ENCODE results near the gene ZNF142. TPM values are rescaled to one million over a fixed set of nuclear protein-coding genes. Genes with fewer than 3 reads are reported as not detected.

ZNF142 gene
- total RNA-seq, 1 experiment from 2014 or later: 29.2 TPM

DNA sequence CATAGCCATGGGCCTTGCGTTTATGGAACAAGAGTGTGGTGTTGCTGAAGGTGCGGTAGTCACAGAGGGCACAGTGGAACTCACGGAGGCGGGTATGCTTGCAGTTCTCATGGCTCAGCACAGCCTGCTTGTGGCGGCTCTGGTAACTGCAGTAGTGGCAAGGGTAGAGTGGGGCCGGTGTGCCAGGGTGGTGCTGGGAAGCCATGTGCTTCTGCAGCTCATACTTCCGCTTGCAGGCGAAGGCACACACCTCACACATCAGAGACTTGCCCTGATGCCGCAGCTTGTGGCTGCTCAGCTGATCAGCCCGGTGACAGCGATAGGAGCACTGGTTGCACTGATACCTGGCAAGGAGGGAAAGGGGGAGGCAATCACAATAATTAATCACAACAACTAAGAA, 14.7 kb downstream of the ZNF142 start:
- Histone ChIP-seq H3K4me2 (ENCODE audit: low read length) (no peak overlapping the region), H3K4me3 (replicated peaks in 1 of 2; ENCODE audit: low read depth in 1 of 2, low read length in 2 of 2) (no peak overlapping the region), H3K27ac (ENCODE audit: low read depth, low read length) (no peak overlapping the region), H3K9me2 (ENCODE audit: insufficient read depth) (no peaks in the 10 kb centered on the region), H3K9ac (ENCODE audit: low read length) (no peak overlapping the region), H3K27me3 (ENCODE audit: insufficient read depth, low read length) (no peaks in the 10 kb centered on the region), H3K79me2 (ENCODE audit: insufficient read depth, low read length) (peaks cover 21% of the 10 kb centered on the region; the same call in 1 of the 2 replicates), H2AFZ (ENCODE audit: low read depth, low read length, poor library complexity, severe bottlenecking) (no peak overlapping the region), H3K9me3 (ENCODE audit: control insufficient read depth in 1 of 2, insufficient read depth in 1 of 2, low read depth in 1 of 2, low read length in 2 of 2) (no peaks in the 10 kb centered on the region), H3K36me3 (ENCODE audit: control insufficient read depth in 1 of 2, insufficient read depth in 2 of 2, low read length in 2 of 2) (peaks cover 40 to 60% of the 10 kb centered on the region in 2 experiments), H3K4me1 (ENCODE audit: control insufficient read depth in 1 of 2, insufficient read depth in 2 of 2, low read length in 2 of 2) (no peaks in the 10 kb centered on the region), H4K20me1 (ENCODE audit: insufficient read depth) (no peaks in the 10 kb centered on the region; the same call in 1 of the 2 replicates)
- POLR2A ChIA-PET: no interaction called here
- CTCF ChIA-PET: no interaction called here
- TF ChIP-seq REST (IDR thresholded peaks at IDR 0.05; ENCODE audit: low read depth) (no peak), SRF (IDR thresholded peaks at IDR 0.05; ENCODE audit: low read depth) (no peak), FOSL1 (IDR thresholded peaks at IDR 0.05; ENCODE audit: low read depth) (no peak), CBX3 (IDR thresholded peaks at IDR 0.05; ENCODE audit: low read depth) (no peak), JUND (IDR thresholded peaks at IDR 0.05) (no peak), SP1 (IDR thresholded peaks at IDR 0.05; ENCODE audit: low read depth) (no peak), ZFX (IDR thresholded peaks at IDR 0.05) (no peak), EGR1 (IDR thresholded peaks at IDR 0.05; ENCODE audit: low read depth) (no peak), ZNF274 (IDR thresholded peaks at IDR 0.05; ENCODE audit: low read depth, low read length) (no peak), POLR2AphosphoS5 (IDR thresholded peaks at IDR 0.05; ENCODE audit: low read depth, low read length) (no peak), ATF3 (IDR thresholded peaks at IDR 0.05) (no peak)
- TF ChIP-seq, protein P1, sequence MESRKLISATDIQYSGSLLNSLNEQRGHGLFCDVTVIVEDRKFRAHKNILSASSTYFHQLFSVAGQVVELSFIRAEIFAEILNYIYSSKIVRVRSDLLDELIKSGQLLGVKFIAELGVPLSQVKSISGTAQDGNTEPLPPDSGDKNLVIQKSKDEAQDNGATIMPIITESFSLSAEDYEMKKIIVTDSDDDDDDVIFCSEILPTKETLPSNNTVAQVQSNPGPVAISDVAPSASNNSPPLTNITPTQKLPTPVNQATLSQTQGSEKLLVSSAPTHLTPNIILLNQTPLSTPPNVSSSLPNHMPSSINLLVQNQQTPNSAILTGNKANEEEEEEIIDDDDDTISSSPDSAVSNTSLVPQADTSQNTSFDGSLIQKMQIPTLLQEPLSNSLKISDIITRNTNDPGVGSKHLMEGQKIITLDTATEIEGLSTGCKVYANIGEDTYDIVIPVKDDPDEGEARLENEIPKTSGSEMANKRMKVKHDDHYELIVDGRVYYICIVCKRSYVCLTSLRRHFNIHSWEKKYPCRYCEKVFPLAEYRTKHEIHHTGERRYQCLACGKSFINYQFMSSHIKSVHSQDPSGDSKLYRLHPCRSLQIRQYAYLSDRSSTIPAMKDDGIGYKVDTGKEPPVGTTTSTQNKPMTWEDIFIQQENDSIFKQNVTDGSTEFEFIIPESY (IDR thresholded peaks at IDR 0.05; ENCODE audit: extremely low read depth, insufficient replicate concordance, low read length): no peak
- TF ChIP-seq, protein P2, sequence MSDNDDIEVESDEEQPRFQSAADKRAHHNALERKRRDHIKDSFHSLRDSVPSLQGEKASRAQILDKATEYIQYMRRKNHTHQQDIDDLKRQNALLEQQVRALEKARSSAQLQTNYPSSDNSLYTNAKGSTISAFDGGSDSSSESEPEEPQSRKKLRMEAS (IDR thresholded peaks at IDR 0.05): no peak
- no TSS peak for BruUV-seq (replicated peaks)
- RAD21 ChIA-PET (ENCODE audit: low non-redundant PET in 1 of 2, low total read pairs in 2 of 2, uncharacterized antibody in 2 of 2, unreplicated experiment in 2 of 2): no interaction called here
- intact Hi-C loops (cut with micrococcal nuclease): no loop called here
- DNase-seq (ENCODE audit: low read depth, low spot score): no peak
- peak; percentile 56 for ATAC-seq
